IPS DF 6.9 (cell line): ENCODE measurements around the gene NOD2.

Source experiments
- DNase-seq: peaks from one replicate; pipeline ENCODE4 v3.0.0-alpha.2; 2013; ENCODE audit warnings: low read depth, low spot score
- H3K27ac ChIP-seq: one replicate; pipeline ENCODE4 v1.5.1; 2013; ENCODE audit warnings: low read length, control low read depth
- H3K27me3 ChIP-seq: 2 replicates; pipeline ENCODE4 v1.6.1; 2013; ENCODE audit warnings: mild to moderate bottlenecking, low read length; ENCODE audit not compliant: control insufficient read depth, insufficient read depth
- H3K36me3 ChIP-seq: 2 replicates; pipeline ENCODE4 v1.6.1; 2013; ENCODE audit warnings: low read length; ENCODE audit not compliant: control insufficient read depth, insufficient read depth
- H3K4me1 ChIP-seq: 2 replicates; pipeline ENCODE4 v1.6.1; 2013; ENCODE audit warnings: low read length; ENCODE audit not compliant: control insufficient read depth, insufficient read depth
- H3K4me3 ChIP-seq: 2 replicates; pipeline ENCODE4 v1.5.1; 2013; ENCODE audit warnings: mild to moderate bottlenecking, low read length
- H3K9me3 ChIP-seq: 2 replicates; pipeline ENCODE4 v1.6.1; 2013; ENCODE audit warnings: low read length, inconsistent platforms; ENCODE audit not compliant: control insufficient read depth, insufficient read depth
- WGBS: extraction: QIAGEN DNeasy Blood & Tissue Kit; methylation state at CpG from one replicate; pipeline ENCODE4 v1.1.7; 2013; ENCODE audit warnings: mixed read lengths, missing lambda C conversion rate; ENCODE audit not compliant: insufficient read length, insufficient coverage; 5-methylcytosine and 5-hydroxymethylcytosine counted together

NOD2 gene

DNA sequence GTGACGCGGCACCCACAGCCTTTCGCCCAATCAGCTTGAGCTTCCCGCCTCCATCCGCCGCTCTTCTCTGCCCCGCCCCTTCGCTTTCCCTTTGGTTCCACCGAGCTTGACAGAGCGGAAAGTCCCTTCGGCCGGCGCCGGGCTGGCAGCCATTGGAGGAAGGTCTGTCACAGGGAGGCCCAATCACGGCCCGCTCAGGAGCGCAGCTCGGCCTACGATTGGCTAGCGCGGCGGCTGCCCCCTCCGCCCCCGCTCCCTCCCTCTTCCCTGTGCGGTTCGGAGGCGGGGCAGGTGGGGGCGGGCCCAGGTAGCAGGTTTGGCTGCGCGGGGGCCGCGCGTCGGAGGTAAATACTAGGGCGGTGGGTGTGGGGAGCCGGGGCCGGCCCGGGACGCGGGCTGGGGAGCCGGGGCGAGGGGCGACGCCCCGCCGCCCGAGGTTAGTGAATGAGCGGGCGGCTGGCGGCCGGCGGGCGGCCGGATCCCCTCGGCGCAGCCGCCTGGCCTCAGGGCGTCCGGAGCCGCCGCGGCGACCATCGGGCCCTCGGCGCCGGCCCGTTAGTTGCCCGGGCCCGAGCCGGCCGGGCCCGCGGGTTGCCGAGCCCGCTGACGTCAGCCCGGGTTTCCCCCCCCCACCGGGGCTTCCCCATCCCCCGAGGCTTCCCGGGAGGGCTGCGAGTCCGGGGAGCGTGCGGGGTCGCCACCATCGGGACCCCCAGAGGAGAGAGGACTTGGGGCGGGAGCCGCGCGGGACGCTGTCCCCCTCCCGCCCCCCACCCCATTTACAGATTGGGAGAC is 48.6 kb downstream of the NOD2 start, which contains the start of gene CYLD:
Gene CYLD, plus strand, starts transcription at position 306 of the 795 bp plus-strand sequence. CDS start 7,613 bp downstream, outside the sequence.
- no peak within 1 kb of the TSS for H3K27ac ChIP-seq
- no peaks in the 10 kb centered on the region for H3K9me3 ChIP-seq
- no peaks in the 10 kb centered on the region for H3K27me3 ChIP-seq
- peak within 1 kb of the TSS; percentile 93 for H3K4me3 ChIP-seq
- WGBS: no CpG with 5 or more reads among the region's 93 CpGs
- H3K36me3 ChIP-seq: no peaks in the 10 kb centered on the region; the same call in 1 of the 2 replicates
- H3K4me1 ChIP-seq: 0 out of 2 replicates have a peak, but pooled peaks cover 1% of the 10 kb centered on the region
- peak; percentile 92 for DNase-seq

DNA sequence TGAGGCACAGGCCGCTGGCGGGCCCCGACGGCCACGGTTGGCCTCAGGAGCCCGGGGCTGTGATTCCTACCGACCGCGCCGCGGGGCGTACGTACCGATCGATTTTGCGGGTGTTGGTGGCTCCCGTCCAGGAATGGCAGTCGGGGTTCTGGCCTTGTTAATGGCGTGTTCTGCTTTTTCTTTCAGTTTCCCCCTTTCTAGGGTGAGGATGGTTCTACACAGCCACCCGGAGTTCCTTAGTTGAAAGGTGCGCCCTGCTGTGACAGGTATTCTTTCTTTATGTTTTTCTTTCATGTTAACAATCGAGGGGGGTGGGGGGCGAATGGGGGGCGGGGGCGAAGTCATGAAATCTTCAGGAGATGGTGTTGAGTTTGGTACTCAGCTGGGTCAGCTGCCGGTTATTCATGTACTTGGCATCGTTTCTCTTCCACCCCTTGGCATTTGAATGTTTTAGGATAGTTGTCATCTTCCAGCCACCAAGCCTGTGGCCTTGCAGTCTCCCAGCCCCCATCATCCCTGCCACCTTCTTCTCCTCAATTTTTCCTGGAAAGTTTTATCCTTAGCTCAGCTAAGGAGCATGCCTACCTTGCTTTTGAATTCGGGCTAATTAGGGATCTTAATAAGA is 49.3 kb downstream of the NOD2 start:
- Histone ChIP-seq H3K27ac (no peak overlapping the region), H3K9me3 (no peaks in the 10 kb centered on the region), H3K27me3 (no peaks in the 10 kb centered on the region), H3K4me1 (0 out of 2 replicates have a peak, but pooled peaks cover 1% of the 10 kb centered on the region), H3K36me3 (no peaks in the 10 kb centered on the region; the same call in 1 of the 2 replicates), H3K4me3 (peak overlapping the region; percentile 93)
- no CpG with 5 or more reads among the region's 28 CpGs for WGBS
- DNase-seq: no peak

GRCh38 chr16:50743581-50744225 is 50.3 kb downstream of the NOD2 start:
- Histone ChIP-seq H3K36me3 (no peaks in the 10 kb centered on the region; the same call in 1 of the 2 replicates), H3K27me3 (no peaks in the 10 kb centered on the region), H3K4me1 (0 out of 2 replicates have a peak, but pooled peaks cover 1% of the 10 kb centered on the region), H3K9me3 (no peaks in the 10 kb centered on the region), H3K4me3 (no peak overlapping the region), H3K27ac (no peak overlapping the region)
- no peak for DNase-seq
- no CpG with 5 or more reads among the region's 3 CpGs for WGBS

GRCh38 chr16:50744881-50745280 is 51.5 kb downstream of the NOD2 start:
- DNase-seq: no peak
- H3K4me3 ChIP-seq: no peak overlapping the region
- no peak overlapping the region for H3K27ac ChIP-seq
- H3K4me1 ChIP-seq: 0 out of 2 replicates have a peak, but pooled peaks cover 1% of the 10 kb centered on the region
- H3K36me3 ChIP-seq: no peaks in the 10 kb centered on the region; the same call in 1 of the 2 replicates
- H3K27me3 ChIP-seq: no peaks in the 10 kb centered on the region
- H3K9me3 ChIP-seq: no peaks in the 10 kb centered on the region
- WGBS: no CpG with 5 or more reads among the region's 3 CpGs

- Histone ChIP-seq H3K36me3 (no peaks in the 10 kb centered on the region; the same call in 1 of the 2 replicates), H3K9me3 (no peaks in the 10 kb centered on the region), H3K4me1 (0 out of 2 replicates have a peak, but pooled peaks cover 1% of the 10 kb centered on the region), H3K27me3 (no peaks in the 10 kb centered on the region), H3K4me3 (no peak overlapping the region), H3K27ac (no peak overlapping the region)
- DNase-seq: no peak
- WGBS: no CpG with 5 or more reads among the region's 4 CpGs
These were observed 52.5 kb downstream of the NOD2 start for GRCh38 chr16:50745940-50746339.

DNA sequence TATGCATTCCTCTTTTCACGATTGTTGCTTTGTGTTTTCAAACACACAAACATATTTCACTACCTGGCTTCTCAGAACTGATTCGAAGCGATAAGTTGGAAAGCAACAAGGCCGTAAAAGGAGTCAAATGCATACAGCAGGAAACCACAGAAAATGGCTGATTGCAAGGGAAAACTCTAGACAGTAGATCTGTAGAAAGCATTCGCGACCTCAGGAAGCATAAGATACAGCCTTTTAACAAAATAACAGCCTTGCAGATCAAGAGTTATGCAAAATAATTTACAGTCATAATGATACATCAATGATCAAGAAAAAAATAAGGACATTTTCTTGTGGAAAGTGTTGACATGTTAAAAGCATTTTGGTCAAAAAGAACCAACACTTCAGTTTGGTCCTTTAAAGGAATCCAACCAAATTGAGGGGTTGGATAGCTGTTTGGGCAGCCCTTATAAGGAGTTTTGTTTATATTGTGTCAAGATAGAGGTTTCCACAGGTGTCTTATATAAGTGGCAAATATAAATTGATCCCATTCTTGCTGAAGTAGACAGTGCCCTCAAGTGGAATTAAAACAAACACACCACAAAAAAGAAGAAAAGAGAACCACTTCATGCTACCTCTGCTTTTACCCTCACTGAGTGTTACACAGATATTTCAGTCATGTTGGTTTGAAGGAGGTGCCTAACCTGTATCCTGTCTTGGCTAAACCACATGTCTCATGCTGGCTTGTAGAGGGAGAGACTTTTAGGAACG is 54.0 kb downstream of the NOD2 start:
- H3K27ac ChIP-seq: no peak overlapping the region
- H3K27me3 ChIP-seq: no peaks in the 10 kb centered on the region
- no peak overlapping the region for H3K4me3 ChIP-seq
- WGBS: no CpG with 5 or more reads among the region's 7 CpGs
- no peaks in the 10 kb centered on the region for H3K9me3 ChIP-seq
- no peaks in the 10 kb centered on the region for H3K4me1 ChIP-seq
- DNase-seq: no peak
- H3K36me3 ChIP-seq: no peaks in the 10 kb centered on the region; the same call in 1 of the 2 replicates

DNA sequence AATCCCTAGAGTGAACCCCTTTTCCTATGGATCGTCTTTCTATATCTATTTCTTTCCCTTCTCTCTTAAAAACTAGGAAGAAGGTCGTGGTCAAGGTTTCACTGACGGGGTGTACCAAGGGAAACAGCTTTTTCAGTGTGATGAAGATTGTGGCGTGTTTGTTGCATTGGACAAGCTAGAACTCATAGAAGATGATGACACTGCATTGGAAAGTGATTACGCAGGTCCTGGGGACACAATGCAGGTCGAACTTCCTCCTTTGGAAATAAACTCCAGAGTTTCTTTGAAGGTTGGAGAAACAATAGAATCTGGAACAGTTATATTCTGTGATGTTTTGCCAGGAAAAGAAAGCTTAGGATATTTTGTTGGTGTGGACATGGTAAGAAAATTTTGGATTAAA is 58.1 kb downstream of the NOD2 start:
- Histone ChIP-seq H3K36me3 (no peaks in the 10 kb centered on the region; the same call in 1 of the 2 replicates), H3K27me3 (no peaks in the 10 kb centered on the region), H3K4me1 (no peaks in the 10 kb centered on the region), H3K4me3 (no peak overlapping the region), H3K9me3 (no peaks in the 10 kb centered on the region), H3K27ac (no peak overlapping the region)
- DNase-seq: no peak
- no CpG with 5 or more reads among the region's 6 CpGs for WGBS

DNA sequence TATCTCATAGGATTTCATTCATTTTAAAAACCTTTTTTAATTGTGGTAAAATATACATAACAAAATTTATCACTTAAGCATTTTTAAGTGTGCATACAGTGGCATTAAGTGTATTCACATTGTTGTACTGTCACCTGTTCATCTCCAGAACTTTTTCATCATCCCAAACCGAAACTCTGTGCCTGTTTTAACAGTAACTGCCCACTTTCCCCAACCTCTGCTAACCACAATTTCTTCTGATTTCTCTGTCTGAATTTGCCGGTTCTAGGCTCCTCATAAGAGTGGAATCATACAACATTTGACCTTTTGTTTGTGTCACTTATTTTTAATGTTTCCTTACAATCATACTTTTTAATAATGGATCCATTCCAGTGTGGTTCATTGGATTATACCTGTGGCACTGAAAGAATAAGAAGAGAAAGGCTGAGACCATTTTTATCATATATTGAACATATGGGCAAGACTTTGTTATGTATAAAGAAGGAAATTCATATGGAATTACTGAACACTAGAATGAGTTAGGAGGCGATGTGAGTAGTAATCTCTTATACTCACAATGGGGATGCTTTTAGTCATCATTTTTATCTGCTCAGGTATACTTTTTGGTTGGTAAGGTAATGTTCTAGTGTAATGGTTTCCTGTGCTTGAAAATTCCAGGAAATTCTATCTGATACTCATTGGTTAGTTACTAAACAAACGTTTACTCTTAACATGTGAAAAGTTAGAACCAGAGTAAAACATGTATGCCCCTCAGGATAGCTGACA is 59.2 kb downstream of the NOD2 start:
- no peaks in the 10 kb centered on the region for H3K27me3 ChIP-seq
- no peaks in the 10 kb centered on the region for H3K4me1 ChIP-seq
- no peaks in the 10 kb centered on the region for H3K9me3 ChIP-seq
- DNase-seq: no peak
- no peaks in the 10 kb centered on the region for H3K36me3 ChIP-seq
- WGBS: no CpG with 5 or more reads among the region's 4 CpGs
- H3K27ac ChIP-seq: no peak overlapping the region
- H3K4me3 ChIP-seq: no peak overlapping the region

DNA sequence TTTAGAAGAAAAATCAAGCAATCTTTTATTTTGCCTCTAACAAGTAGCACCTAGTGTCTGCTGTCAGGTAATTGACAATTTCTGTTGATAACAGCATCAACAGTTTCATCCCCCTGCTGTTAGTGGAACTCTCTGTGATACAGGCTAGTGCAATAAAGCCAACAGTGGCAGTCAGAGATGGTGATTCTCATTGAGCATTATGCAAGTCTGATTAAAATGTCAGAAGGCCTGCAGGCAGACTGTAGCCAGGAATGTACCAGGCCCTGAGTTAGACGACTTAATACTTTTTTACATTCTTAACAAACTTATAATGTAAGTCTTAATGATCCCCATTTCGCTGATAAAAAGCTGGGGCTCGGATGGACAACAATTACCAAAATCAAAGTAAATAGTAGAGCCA is 63.1 kb downstream of the NOD2 start:
- WGBS: no CpG with 5 or more reads among the region's 3 CpGs
- no peak for DNase-seq

More for the DNA sequence above, 63.1 kb downstream of the NOD2 start:
- H3K36me3 ChIP-seq: no peaks in the 10 kb centered on the region
- H3K9me3 ChIP-seq: no peaks in the 10 kb centered on the region
- no peaks in the 10 kb centered on the region for H3K27me3 ChIP-seq
- no peak overlapping the region for H3K4me3 ChIP-seq
- no peaks in the 10 kb centered on the region for H3K4me1 ChIP-seq
- H3K27ac ChIP-seq: no peak overlapping the region
